Endothelial cell of umbilical vein (primary cell): ENCODE data around the gene SMOC1. TPM values are rescaled to one million over a fixed set of nuclear protein-coding genes. Genes with fewer than 3 reads are reported as not detected.

Experiments used
- BruUV-seq: library from RNA; stranded (reverse); fragments of 400-500 nt; replicated peaks from 2 replicates; lab custom pipeline; 2021; lab: Mats Ljungman, UMichigan
- CTCF ChIA-PET: fragments of 300-600, 350-600 bp; sonication (Branson Sonifier 250); formaldehyde crosslinking; loops from one replicate; lab custom pipeline; 2021; ENCODE audit warnings: antibody characterized with exemption, inconsistent platforms; lab: Charles Lee
- POLR2A ChIA-PET: fragments of 300-600, 350-600 bp; sonication (Branson Sonifier 250); formaldehyde crosslinking; loops from one replicate; lab custom pipeline; 2021; ENCODE audit warnings: antibody characterized with exemption, inconsistent platforms; lab: Charles Lee
- DNase-seq: peaks from one replicate; pipeline ENCODE4 v3.0.0-alpha.2; 2011; ENCODE audit warnings: low read depth, low spot score
- FAIRE-seq: peaks from 2 replicates; lab custom pipeline; 2011; peaks lifted over from hg19 to GRCh38; lab: Jason Lieb, UNC
- H2AFZ ChIP-seq: 2 replicates; pipeline ENCODE4 v1.6.0; 2012; ENCODE audit warnings: low read depth, low read length, control low read depth, inconsistent platforms
- H3K27ac ChIP-seq: 2 replicates; pipeline ENCODE4 v1.5.1; 2011; ENCODE audit warnings: low read depth, mild to moderate bottlenecking, control low read depth, low read length, moderate library complexity; ENCODE audit not compliant: insufficient read depth
- H3K27me3 ChIP-seq, 2 experiments: 2 replicates each; pipeline versions ENCODE4 v1.6.0 to v1.6.1; 2011; ENCODE audit warnings: low read length in 2 of 2, mixed read lengths in 1 of 2; ENCODE audit not compliant: control insufficient read depth in 2 of 2, insufficient read depth in 2 of 2
- H3K36me3 ChIP-seq, 2 experiments: 2 replicates in 1 of 2; 3 replicates in 1 of 2; pipeline ENCODE4 v1.5.1; 2011; ENCODE audit warnings: low read length in 2 of 2, mild to moderate bottlenecking in 1 of 2, moderate library complexity in 1 of 2; ENCODE audit not compliant: control insufficient read depth in 2 of 2, insufficient read depth in 2 of 2; ENCODE audit errors: extremely low read depth in 1 of 2
- H3K4me1 ChIP-seq: 3 replicates; pipeline ENCODE4 v1.5.1; 2011; ENCODE audit warnings: mild to moderate bottlenecking, low read length; ENCODE audit not compliant: control insufficient read depth, insufficient read depth; ENCODE audit errors: extremely low read depth
- H3K4me2 ChIP-seq: 2 replicates; pipeline ENCODE4 v1.6.1; 2011; ENCODE audit warnings: low read length, control low read depth, mixed read lengths; ENCODE audit not compliant: insufficient read depth
- H3K4me3 ChIP-seq, 3 experiments: fragments of 200-600 bp in 1 of 3; sonication (generic), shearing (Covaris generic) in 1 of 3; replicated peaks in 1 of 3; 2 replicates each; pipeline ENCODE4 v1.5.1; 2011 to 2016; ENCODE audit warnings: control low read depth in 3 of 3, low read length in 3 of 3, mild to moderate bottlenecking in 2 of 3, inconsistent platforms in 1 of 3, low read depth in 1 of 3, moderate library complexity in 1 of 3; ENCODE audit not compliant: insufficient read depth in 1 of 3
- H3K79me2 ChIP-seq: 2 replicates; pipeline ENCODE4 v1.6.0; 2012; ENCODE audit warnings: low read length, inconsistent platforms; ENCODE audit not compliant: control insufficient read depth, insufficient read depth
- H3K9ac ChIP-seq: replicated peaks from 2 replicates; pipeline ENCODE3; 2011; ENCODE audit warnings: low read length, control low read depth; ENCODE audit not compliant: insufficient read depth; ENCODE audit errors: extremely low read depth
- H3K9me1 ChIP-seq: replicated peaks from 3 replicates; pipeline ENCODE4 v1.6.0; 2011; ENCODE audit warnings: mild to moderate bottlenecking, low read length; ENCODE audit not compliant: control insufficient read depth, insufficient read depth; ENCODE audit errors: extremely low read depth
- H3K9me3 ChIP-seq: replicated peaks from 2 replicates; pipeline ENCODE4 v1.5.1; 2012; ENCODE audit warnings: low read length, inconsistent platforms; ENCODE audit not compliant: control insufficient read depth, insufficient read depth
- H4K20me1 ChIP-seq: replicated peaks from 2 replicates; pipeline ENCODE3; 2011; ENCODE audit warnings: mild to moderate bottlenecking, low read length; ENCODE audit not compliant: control insufficient read depth, insufficient read depth; ENCODE audit errors: extremely low read depth
- CTCF ChIP-seq, 2 donors: IDR thresholded peaks; 1 replicate in 1 of 2; 2 replicates in 1 of 2; pipeline ENCODE4 v1.5.1; 2011; ENCODE audit warnings: low read length in 2 of 2, mild to moderate bottlenecking in 2 of 2, moderate library complexity in 2 of 2, control low read depth in 1 of 2, inconsistent platforms in 1 of 2, low read depth in 1 of 2; ENCODE audit not compliant: insufficient read depth in 1 of 2; ENCODE audit errors: extremely low read depth in 1 of 2
- EZH2 ChIP-seq: IDR thresholded peaks from 2 replicates; pipeline ENCODE4 v1.6.1; 2012; ENCODE audit warnings: borderline replicate concordance, low read depth, mild to moderate bottlenecking, moderate library complexity, low read length, inconsistent platforms; ENCODE audit not compliant: severe bottlenecking
- FOS ChIP-seq: IDR thresholded peaks from 2 replicates; pipeline ENCODE4 v1.6.1; 2011; ENCODE audit warnings: mild to moderate bottlenecking, low read length, moderate library complexity, borderline replicate concordance; ENCODE audit not compliant: insufficient read depth
- GATA2 ChIP-seq: IDR thresholded peaks from 2 replicates; pipeline ENCODE4 v1.7.0; 2011; ENCODE audit warnings: low read depth, mild to moderate bottlenecking, moderate library complexity, mixed read lengths, low read length; ENCODE audit not compliant: insufficient read length, insufficient read depth
- JUN ChIP-seq: IDR thresholded peaks from 2 replicates; pipeline ENCODE4 v1.6.1; 2011; ENCODE audit warnings: borderline replicate concordance, low read depth; ENCODE audit not compliant: insufficient read length, insufficient read depth
- MYC ChIP-seq: IDR thresholded peaks from one replicate; pipeline ENCODE4 v1.6.1; 2011; ENCODE audit warnings: mild to moderate bottlenecking, low read depth, low read length
- POLR2A ChIP-seq: IDR thresholded peaks from 2 replicates; pipeline ENCODE4 v1.6.1; 2012; ENCODE audit warnings: low read depth, mild to moderate bottlenecking, control low read depth, low read length
- POLR2AphosphoS5 ChIP-seq: IDR thresholded peaks from 2 replicates; pipeline ENCODE4 v1.6.1; 2012; ENCODE audit warnings: low read depth, mild to moderate bottlenecking, control low read depth, low read length, moderate library complexity; ENCODE audit not compliant: insufficient read depth
- dilution Hi-C: fragments of 300-500 bp; cut with MboI; formaldehyde crosslinking; loops from one replicate; pipeline ENCODE4 v1.15.0; 2019; ENCODE audit warnings: low sequenced_read_pairs; ENCODE audit not compliant: extremely low pct_ligation_motif_present
- intact Hi-C: fragments of 100-400 bp; cut with micrococcal nuclease; formaldehyde crosslinking; loops from one replicate; pipeline ENCODE4 v1.10.0; 2022
- polyA plus RNA-seq, 4 experiments: library from polyadenylated mRNA; depleted of rRNA in 3 of 4; stranded (reverse) in 3 of 4; unstranded in 1 of 4; fragments of >200 nt; gene quantifications; 2 replicates each; pipeline versions ENCODE4 v1.2.1 to v1.2.3, GENCODE V29; 2011 to 2012; ENCODE audit warnings: missing spikeins in 1 of 4
- total RNA-seq: library from RNA; stranded (reverse); gene quantifications from 2 replicates; pipeline ENCODE4 v1.2.3, GENCODE V29; 2021
- TF ChIP-seq, protein P1 (sequence below): IDR thresholded peaks from 2 replicates; pipeline ENCODE4 v1.6.1; 2011; ENCODE audit not compliant: insufficient read depth, insufficient read length

SMOC1 gene
- total and polyA plus RNA-seq, 2 donors (not counting 3 experiments of a cell fraction or from before 2014, with no cell fraction given) = 0.97 to 1.1 TPM

GRCh38 chr14:69865701-69866365, 13.4 kb upstream of the SMOC1 start:
- no peak overlapping the region for H3K4me3 ChIP-seq
- no peak for DNase-seq
- H3K36me3 ChIP-seq = no peaks in the 10 kb centered on the region
- no peak overlapping the region for H2AFZ ChIP-seq
- intact Hi-C loops (no loop called here), dilution Hi-C loops (no loop called here)
- H4K20me1 ChIP-seq = no peaks in the 10 kb centered on the region
- no TSS peak for BruUV-seq
- POLR2A ChIA-PET = no interaction called here
- H3K9ac ChIP-seq = no peak overlapping the region
- H3K9me1 ChIP-seq = no peaks in the 10 kb centered on the region
- no peaks in the 10 kb centered on the region for H3K79me2 ChIP-seq
- no peak overlapping the region for H3K27ac ChIP-seq
- no peak overlapping the region for H3K4me2 ChIP-seq
- FAIRE-seq = no peak
- no peaks in the 10 kb centered on the region for H3K9me3 ChIP-seq
- TF ChIP-seq EZH2 (no peak), GATA2 (no peak), MYC (no peak), POLR2AphosphoS5 (no peak), JUN (no peak), CTCF (IDR thresholded peaks at IDR 0.05; ENCODE audit: extremely low read depth in 1 of 2, insufficient read depth in 1 of 2, low read depth in 1 of 2, low read length in 2 of 2) (no peak), POLR2A (no peak), FOS (no peak)
- TF ChIP-seq, protein P1, sequence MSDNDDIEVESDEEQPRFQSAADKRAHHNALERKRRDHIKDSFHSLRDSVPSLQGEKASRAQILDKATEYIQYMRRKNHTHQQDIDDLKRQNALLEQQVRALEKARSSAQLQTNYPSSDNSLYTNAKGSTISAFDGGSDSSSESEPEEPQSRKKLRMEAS = no peak
- H3K27me3 ChIP-seq = no peaks in the 10 kb centered on the region
- CTCF ChIA-PET = interaction anchor here (0.8 kb wide), 1 partner anchor 162 kb away, joined by 3 read pairs; no protein-coding TSS in a partner anchor
- H3K4me1 ChIP-seq = no peaks in the 10 kb centered on the region
